DND-41 (cell line): ENCODE measurements around the gene SPATC1L.

Experiments
- ATAC-seq: fragments of 200-7000 bp; cut with Tn5 transposase; 3 replicates; pipeline ENCODE4 v1.9.1; 2021; ENCODE audit warnings: low read depth; ENCODE audit not compliant: insufficient read depth
- DNase-seq: peaks from one replicate; pipeline ENCODE4 v3.0.0-alpha.2; 2020
- H2AFZ ChIP-seq: 2 replicates; pipeline ENCODE4 v1.6.0; 2012; ENCODE audit warnings: low read depth, low read length
- H3K27ac ChIP-seq: 2 replicates; pipeline ENCODE4 v1.5.1; 2012; ENCODE audit warnings: low read length, inconsistent platforms
- H3K27me3 ChIP-seq: fragments of 200-600 bp; sonication (generic); 2 replicates; pipeline ENCODE4 v1.6.0; 2012; ENCODE audit warnings: low read length, mild to moderate bottlenecking, inconsistent platforms; ENCODE audit not compliant: insufficient read depth, poor library complexity
- H3K36me3 ChIP-seq: 2 replicates; pipeline ENCODE4 v1.5.1; 2012; ENCODE audit warnings: low read length, inconsistent platforms; ENCODE audit not compliant: insufficient read depth
- H3K4me1 ChIP-seq: 2 replicates; pipeline ENCODE4 v1.5.1; 2012; ENCODE audit warnings: mild to moderate bottlenecking, low read length; ENCODE audit not compliant: insufficient read depth
- H3K4me2 ChIP-seq: 2 replicates; pipeline ENCODE4 v1.6.0; 2012; ENCODE audit warnings: mild to moderate bottlenecking, moderate library complexity, low read length, inconsistent platforms; ENCODE audit not compliant: insufficient read depth
- H3K4me3 ChIP-seq, 2 experiments: fragments of 200-600 bp in 1 of 2; shearing (Covaris generic) in 1 of 2; 2 replicates each; pipeline ENCODE4 v1.5.1; 2012 to 2016; ENCODE audit warnings: inconsistent platforms in 2 of 2, low read length in 2 of 2, mild to moderate bottlenecking in 2 of 2, low read depth in 1 of 2, moderate library complexity in 1 of 2
- H3K79me2 ChIP-seq: 2 replicates; pipeline ENCODE4 v1.6.0; 2012; ENCODE audit warnings: low read length, inconsistent platforms; ENCODE audit not compliant: insufficient read depth
- H3K9ac ChIP-seq: 2 replicates; pipeline ENCODE4 v1.6.0; 2012; ENCODE audit warnings: low read depth, mild to moderate bottlenecking, inconsistent platforms, low read length, moderate library complexity
- H3K9me3 ChIP-seq: 2 replicates; pipeline ENCODE4 v1.5.1; 2012; ENCODE audit warnings: low read length, moderate library complexity, mild to moderate bottlenecking, inconsistent platforms; ENCODE audit not compliant: insufficient read depth, severe bottlenecking
- H4K20me1 ChIP-seq: 2 replicates; pipeline ENCODE4 v1.6.0; 2012; ENCODE audit warnings: low read length; ENCODE audit not compliant: insufficient read depth
- CTCF ChIP-seq: IDR thresholded peaks from 2 replicates; pipeline ENCODE4 v1.5.1; 2012; ENCODE audit warnings: borderline replicate concordance, low read length, moderate library complexity, mild to moderate bottlenecking; ENCODE audit not compliant: poor library complexity, severe bottlenecking; ENCODE audit errors: extremely low read depth
- EZH2 ChIP-seq: IDR thresholded peaks from 3 replicates; pipeline ENCODE4 v1.6.1; 2012; ENCODE audit warnings: borderline replicate concordance, low read depth, mild to moderate bottlenecking, moderate library complexity, low read length, inconsistent platforms; ENCODE audit not compliant: severe bottlenecking

Gene SPATC1L

GRCh38 chr21:46131588-46131837 lies 52.7 kb downstream of the SPATC1L start:
- Histone ChIP-seq H3K27ac (no peak overlapping the region), H3K4me3 (no peak overlapping the region), H3K9ac (no peak overlapping the region), H3K79me2 (no peaks in the 10 kb centered on the region), H3K9me3 (no peaks in the 10 kb centered on the region), H4K20me1 (peaks cover 10% of the 10 kb centered on the region; the same call in 1 of the 2 replicates), H3K36me3 (no peaks in the 10 kb centered on the region), H2AFZ (no peak overlapping the region), H3K4me2 (no peak overlapping the region), H3K27me3 (no peaks in the 10 kb centered on the region), H3K4me1 (no peaks in the 10 kb centered on the region)
- TF ChIP-seq EZH2 (no peak), CTCF (no peak)
- DNase-seq (no peak), ATAC-seq (no peak)

- H2AFZ ChIP-seq: no peak overlapping the region
These were observed 53.2 kb downstream of the SPATC1L start for GRCh38 chr21:46130831-46131587.

GRCh38 chr21:46129846-46130651 lies 54.2 kb downstream of the SPATC1L start:
- Histone ChIP-seq H3K9ac (no peak overlapping the region), H3K27me3 (no peaks in the 10 kb centered on the region), H3K79me2 (no peaks in the 10 kb centered on the region), H4K20me1 (peaks cover 10% of the 10 kb centered on the region; the same call in 1 of the 2 replicates), H3K4me2 (no peak overlapping the region), H3K27ac (no peak overlapping the region), H3K4me3 (no peak overlapping the region), H3K4me1 (no peaks in the 10 kb centered on the region), H3K36me3 (no peaks in the 10 kb centered on the region), H2AFZ (no peak overlapping the region), H3K9me3 (no peaks in the 10 kb centered on the region)
- DNase-seq (no peak), ATAC-seq (no peak)
- TF ChIP-seq EZH2 (no peak), CTCF (no peak)

More at GRCh38 chr21:46130831-46131587, 53.2 kb downstream of the SPATC1L start:
- no peak for TF ChIP-seq EZH2
- no peak for TF ChIP-seq CTCF
- Histone ChIP-seq H3K79me2 (no peaks in the 10 kb centered on the region), H3K27ac (no peak overlapping the region), H3K27me3 (no peaks in the 10 kb centered on the region), H3K4me1 (no peaks in the 10 kb centered on the region), H3K36me3 (no peaks in the 10 kb centered on the region), H4K20me1 (peaks cover 10% of the 10 kb centered on the region; the same call in 1 of the 2 replicates), H3K4me3 (no peak overlapping the region), H3K9me3 (no peaks in the 10 kb centered on the region), H3K9ac (no peak overlapping the region), H3K4me2 (no peak overlapping the region)
- DNase-seq (no peak), ATAC-seq (no peak)
